SH-SY5Y (cell line): ENCODE results near the gene MACROD2.

Experiments used
- GATA2 ChIP-seq: IDR thresholded peaks from 2 replicates; pipeline ENCODE4 v1.6.1; 2011; ENCODE audit warnings: mild to moderate bottlenecking, low read depth, low read length
- GATA3 ChIP-seq: IDR thresholded peaks from 2 replicates; pipeline ENCODE4 v1.6.1; 2011; ENCODE audit warnings: low read depth, mild to moderate bottlenecking, low read length, moderate library complexity

DNA sequence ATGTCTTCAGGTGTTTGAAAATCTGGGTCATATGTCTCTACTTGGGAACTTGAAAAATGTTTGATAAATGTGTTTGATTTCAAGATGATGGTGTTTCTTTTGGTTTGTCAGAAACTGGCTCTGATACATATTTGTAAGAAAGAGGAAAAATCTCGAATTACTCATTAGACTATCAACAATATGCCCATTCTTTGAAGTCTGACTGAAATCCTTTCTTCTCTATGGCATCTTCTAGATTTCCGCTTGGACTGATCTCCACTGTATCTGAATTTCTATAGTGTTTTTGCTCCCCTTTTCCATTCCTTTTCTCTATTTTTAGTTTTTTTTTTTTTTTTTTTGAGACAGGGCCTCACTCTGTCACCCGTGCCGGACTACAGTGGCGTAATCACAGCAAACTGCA, 1481.5 kb downstream of the MACROD2 start:
- TF ChIP-seq GATA2 (no peak), GATA3 (no peak)
